ENCODE data around the gene PPIL1.

The PPIL1 gene

GRCh38 chr6:36853325-36853724, 21.3 kb downstream of the PPIL1 start:
- no peak for DNase-seq

DNA sequence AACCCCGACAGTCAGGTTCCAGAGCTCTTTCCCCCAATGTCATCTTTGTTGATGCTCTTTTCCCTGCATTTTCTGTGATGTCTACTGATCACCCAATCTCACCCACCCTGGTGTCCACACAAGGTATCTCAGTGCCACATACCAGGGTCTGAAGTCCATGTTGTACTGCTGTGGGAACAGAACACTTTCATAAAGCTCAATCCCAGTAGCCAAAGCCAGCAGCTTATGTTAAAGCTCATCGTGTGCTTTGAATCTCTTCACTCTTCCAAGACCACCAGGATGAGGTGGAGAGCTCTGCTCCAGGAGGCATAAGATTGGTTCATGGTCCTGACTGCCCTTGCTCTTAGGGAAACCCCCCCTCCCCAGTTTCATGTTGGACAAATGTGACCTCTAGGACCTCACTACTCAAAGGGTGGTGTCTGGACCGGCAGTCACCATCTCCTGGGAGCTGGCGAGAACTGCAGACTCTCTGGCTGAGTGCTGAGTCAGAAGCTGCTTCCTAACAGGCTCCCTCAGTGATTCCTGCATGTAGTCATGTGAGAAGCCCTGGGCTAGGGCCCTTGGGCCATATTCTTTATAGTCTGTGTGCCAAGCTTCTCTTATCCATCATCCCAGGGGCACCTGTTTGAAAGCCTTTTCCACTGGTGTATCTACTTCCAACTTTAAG, 22.0 kb downstream of the PPIL1 start:
- no peak for DNase-seq

GRCh38 chr6:36851626-36852025, 23.0 kb downstream of the PPIL1 start:
- DNase-seq: no peak

GRCh38 chr6:36851149-36851614, 23.4 kb downstream of the PPIL1 start:
- peak in 1 of 2 experiments; percentile 48 for DNase-seq

DNA sequence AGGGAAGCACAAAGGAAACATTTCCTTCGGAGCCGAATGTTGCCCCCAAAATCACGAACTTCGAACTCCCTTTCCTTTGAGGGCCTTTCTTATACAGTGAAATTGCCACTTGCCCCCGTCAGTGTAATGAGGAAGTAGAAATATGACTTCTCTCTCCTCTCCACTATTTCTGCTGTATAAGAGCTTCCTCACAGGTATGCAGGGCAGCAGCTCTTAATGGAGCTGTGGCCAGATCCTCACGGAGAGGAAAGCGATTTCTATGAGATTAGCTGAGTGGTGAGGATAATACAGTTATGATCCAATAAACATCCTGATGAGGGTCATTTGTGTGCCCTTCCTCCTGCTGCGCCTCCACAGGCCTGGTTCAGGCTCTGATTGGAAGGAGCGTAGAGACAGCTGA, 24.6 kb downstream of the PPIL1 start:
- DNase-seq: no peak

DNA sequence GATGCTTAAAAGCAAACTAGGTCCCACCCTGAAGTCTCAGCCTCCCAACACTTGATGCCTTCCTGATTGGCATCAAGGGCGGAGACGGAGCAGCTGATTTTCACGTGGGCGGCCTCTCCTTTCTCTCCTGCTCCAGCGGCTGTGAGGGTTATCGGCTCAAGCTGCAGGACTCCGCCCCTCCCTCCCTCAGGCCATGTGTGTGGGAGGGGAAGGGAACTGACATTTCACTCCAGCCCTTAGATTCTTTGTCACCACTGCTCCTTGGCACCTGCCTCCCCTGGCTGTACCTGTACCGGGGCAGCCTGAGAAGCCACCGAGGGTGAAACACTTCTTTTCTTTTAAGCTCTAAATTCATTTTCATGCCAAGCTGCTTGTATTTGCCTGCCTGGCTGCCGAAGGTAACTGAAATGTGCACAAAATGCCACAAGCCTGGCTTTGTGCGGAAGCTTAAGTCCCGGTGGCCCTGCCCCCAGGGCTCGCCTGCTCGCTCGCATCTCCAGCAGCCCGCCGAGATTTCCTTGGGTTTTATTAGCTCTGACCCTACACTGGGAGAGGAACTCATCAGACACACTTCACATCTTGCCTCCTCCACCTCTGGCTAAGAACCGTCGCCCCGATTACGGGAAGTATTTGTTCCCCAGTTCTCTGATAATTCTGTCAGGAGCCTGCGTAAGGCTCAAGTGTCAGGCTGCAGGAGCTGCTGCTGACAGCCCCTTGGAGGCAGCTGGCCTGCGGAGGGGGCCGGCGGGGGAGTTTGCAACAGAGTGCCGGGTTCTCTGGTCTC, 25.8 kb downstream of the PPIL1 start:
- no peak for DNase-seq

DNA sequence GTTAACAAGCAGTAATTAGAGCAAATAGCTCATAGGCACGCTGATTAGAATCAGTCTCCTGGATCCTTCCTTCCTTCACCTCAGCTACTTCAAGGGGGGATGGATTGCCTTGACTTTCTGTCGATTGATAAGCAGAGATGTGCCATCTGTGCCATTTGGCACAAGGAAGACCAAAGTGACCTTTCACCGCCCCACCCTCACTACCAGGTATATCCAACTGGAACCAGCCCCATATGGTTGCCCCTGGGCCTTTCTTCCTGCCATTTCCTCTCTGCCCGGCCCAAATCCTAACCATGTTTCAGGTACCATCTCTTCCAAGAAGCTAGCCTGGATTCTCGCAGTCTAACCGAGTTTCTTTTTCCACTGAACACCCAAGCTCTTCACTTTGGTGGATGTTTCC, 26.6 kb downstream of the PPIL1 start:
- no peak for DNase-seq

DNA sequence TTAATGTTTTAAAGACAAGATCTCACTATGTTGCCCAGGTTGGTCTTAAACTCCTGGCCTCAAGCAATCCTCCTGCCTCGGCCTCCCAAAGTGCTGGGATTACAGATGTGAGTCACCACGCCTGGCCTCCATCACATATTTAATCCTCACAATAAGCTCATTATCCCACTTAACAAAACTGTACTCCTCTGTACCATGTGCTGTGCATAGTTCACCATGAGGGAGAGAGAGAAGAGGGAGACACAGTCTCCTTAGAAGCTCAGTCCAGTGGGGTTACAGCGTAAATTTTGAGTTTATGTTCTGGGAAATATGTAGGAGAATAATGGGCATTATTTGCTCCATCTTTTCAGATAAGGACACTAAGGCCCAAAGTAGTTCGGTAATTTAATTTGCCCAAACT, 27.5 kb downstream of the PPIL1 start:
- DNase-seq: no peak

GRCh38 chr6:36845233-36845632, 29.4 kb downstream of the PPIL1 start:
- DNase-seq: no peak

- no peak for DNase-seq
Measured at GRCh38 chr6:36844232-36845170, 30.1 kb downstream of the PPIL1 start.

DNA sequence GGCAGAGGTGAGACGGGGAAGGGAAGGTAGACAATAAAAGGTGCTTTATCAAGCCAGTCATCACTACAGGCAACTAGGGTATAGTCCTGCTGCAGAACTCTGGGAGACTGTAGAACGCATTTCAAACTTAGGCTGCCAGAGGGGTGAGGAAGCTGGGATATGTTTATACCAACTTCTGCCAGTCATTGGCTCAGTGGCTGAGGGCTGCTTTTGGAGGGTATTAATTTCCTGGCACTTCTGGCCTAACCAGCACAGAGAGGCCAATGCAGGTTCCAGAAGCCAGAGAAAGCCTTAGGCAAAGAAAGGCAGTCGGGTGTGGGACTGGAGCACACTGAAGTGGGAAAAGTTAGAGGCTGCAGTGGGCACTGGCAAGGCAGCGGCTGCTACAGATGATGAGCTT, 31.4 kb downstream of the PPIL1 start:
- DNase-seq: no peak

- DNase-seq: no peak
Measured at GRCh38 chr6:36841756-36842155, 32.8 kb downstream of the PPIL1 start.

DNA sequence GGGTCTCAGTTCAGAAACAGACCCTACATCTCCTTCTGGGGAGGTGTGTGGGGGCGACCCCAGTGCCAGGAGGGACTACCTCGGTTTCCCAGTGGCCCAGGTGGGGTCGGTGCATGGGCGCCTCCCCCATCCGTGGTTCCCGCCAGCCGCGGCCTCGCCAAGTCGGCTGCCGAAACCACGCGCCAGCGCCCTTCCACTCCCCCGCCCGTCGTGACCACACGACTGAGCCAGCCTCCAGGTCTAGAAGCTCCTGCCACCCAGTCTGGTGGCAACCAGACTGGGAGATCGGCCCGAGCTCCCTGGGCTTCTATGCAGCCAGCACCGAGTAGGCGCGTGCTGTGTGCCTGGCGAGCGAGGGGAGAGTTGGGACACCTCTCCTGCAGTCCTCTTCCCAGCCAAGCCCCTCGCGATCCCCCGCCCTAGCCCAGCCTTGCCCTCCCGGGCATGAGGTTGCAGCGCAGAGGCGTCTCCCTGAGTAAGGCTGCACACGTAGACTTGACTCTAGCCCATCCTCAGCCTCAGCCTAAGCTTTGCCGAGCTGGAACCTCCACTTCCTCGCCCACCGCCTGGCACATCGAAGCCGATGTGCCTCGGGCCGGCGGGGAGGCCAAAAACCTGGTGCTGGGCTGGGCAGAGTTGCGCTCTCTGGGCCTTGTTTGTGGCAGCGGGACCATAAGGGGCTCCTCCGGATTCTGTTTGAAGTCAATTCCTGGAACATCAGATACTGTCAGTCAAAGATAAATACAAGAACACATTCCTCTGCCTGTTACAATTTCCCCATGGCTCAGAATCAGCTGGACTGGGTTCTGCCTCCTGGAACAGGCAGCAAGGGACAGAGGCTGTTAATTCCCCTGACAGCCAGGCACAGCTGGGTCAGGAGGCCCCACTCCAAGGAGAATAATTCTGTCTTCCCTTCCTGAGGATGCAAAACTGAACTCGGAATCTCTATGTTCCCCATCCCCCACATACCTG, 33.9 kb downstream of the PPIL1 start:
- DNase-seq: peak in 1 of 2 experiments; percentile 18

GRCh38 chr6:36839749-36840431, 34.7 kb downstream of the PPIL1 start:
- no peak for DNase-seq

DNA sequence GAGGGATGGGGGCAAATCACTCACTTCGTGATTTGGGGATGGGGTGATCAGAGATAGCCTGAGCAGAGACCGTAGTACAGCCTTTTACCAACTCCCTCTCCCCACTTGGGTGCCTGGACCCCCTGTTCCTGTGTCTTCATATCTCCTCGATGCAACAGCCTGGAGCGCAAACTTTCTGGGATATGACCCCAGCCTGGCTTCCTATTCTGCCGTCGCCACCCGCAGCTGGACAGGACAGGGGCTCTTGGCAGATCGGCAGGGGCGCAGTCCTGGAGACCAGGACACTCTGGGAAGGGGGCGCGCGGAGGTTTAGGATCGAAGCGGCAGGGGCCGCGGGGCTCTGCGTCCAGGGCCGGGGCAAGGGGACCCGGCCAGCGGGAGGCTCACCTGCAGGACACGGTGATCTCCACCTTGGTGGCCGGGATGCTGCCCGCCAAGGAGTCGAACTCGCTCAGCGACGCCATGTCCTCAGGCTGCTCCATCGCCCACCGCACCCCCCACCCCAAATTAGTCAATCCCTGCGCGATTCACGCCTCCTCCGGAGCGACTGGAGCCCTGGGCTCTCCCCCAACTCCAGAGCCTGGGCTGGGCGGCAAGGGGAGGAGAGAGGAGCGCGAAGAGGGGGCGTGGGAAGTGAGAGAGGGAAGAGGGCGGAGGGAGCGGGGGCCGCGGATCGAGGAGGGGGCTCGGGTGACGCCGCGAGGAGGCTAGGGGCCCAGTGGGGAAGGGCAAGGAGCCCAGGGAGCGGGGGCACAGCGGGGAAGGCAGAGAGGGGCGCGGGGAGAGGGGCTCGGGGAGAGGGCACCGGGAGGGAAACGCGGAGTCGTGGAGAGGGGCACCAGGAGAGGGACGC, 35.5 kb downstream of the PPIL1 start, which contains the start of gene CPNE5:
Gene CPNE5 (minus strand): TSS at position 549 of the 853 bp plus-strand sequence. CDS start 67 bp downstream, at position 482.
- DNase-seq: no peak

- DNase-seq: no peak
Measured at GRCh38 chr6:36837686-36838085, 36.9 kb downstream of the PPIL1 start.

GRCh38 chr6:36837022-36837339, 37.6 kb downstream of the PPIL1 start:
- no peak for DNase-seq

- no peak for DNase-seq
Measured at GRCh38 chr6:36836111-36837021, 38.2 kb downstream of the PPIL1 start.
